Neural cell (in vitro differentiated cells): ENCODE results near the gene LTBP1. TPM values are rescaled to one million over a fixed set of nuclear protein-coding genes. Genes with fewer than 3 reads are reported as not detected.

Source experiments
- H2AFZ ChIP-seq: fragments of 200-600, 300-800 bp; sonication (generic), shearing (Covaris generic); 2 replicates; pipeline ENCODE4 v1.6.0; 2014; ENCODE audit warnings: low read depth, mild to moderate bottlenecking, antibody characterized with exemption, low read length, moderate library complexity
- H3F3A ChIP-seq: fragments of 200-600 bp; shearing (Covaris generic); 2 replicates; pipeline ENCODE4 v1.6.1; 2016; ENCODE audit warnings: mild to moderate bottlenecking, moderate library complexity, mixed read lengths, antibody characterized with exemption, low read length; ENCODE audit not compliant: insufficient read depth, poor library complexity, severe bottlenecking
- H3K27ac ChIP-seq: fragments of 200-600, 300-800 bp; sonication (generic), shearing (Covaris generic); 2 replicates; pipeline ENCODE4 v1.5.1; 2014; ENCODE audit warnings: mild to moderate bottlenecking, low read length, moderate library complexity
- H3K27me3 ChIP-seq: fragments of 300-800, 200-600 bp; sonication (generic), shearing (Covaris generic); 2 replicates; pipeline ENCODE4 v1.6.0; 2014; ENCODE audit warnings: mild to moderate bottlenecking, low read depth, low read length, moderate library complexity; ENCODE audit not compliant: insufficient read depth
- H3K36me3 ChIP-seq: fragments of 300-800, 200-600 bp; sonication (generic), shearing (Covaris generic); 2 replicates; pipeline ENCODE4 v1.5.1; 2014; ENCODE audit warnings: mild to moderate bottlenecking, antibody characterized with exemption, low read length, moderate library complexity; ENCODE audit not compliant: insufficient read depth
- H3K4me2 ChIP-seq: fragments of 300-800, 200-600 bp; sonication (generic), shearing (Covaris generic); 2 replicates; pipeline ENCODE4 v1.6.0; 2014; ENCODE audit warnings: mild to moderate bottlenecking, low read length
- H3K4me3 ChIP-seq: fragments of 300-800, 200-600 bp; sonication (generic), shearing (Covaris generic); 2 replicates; pipeline ENCODE4 v1.5.1; 2014; ENCODE audit warnings: mild to moderate bottlenecking, low read length, moderate library complexity
- H3K79me2 ChIP-seq: fragments of 200-600 bp; shearing (Covaris generic); replicated peaks from 2 replicates; pipeline ENCODE4 v1.6.0; 2014; ENCODE audit warnings: mild to moderate bottlenecking, low read length, moderate library complexity; ENCODE audit not compliant: insufficient read depth
- H3K9ac ChIP-seq: fragments of 300-800, 200-600 bp; sonication (generic), shearing (Covaris generic); 2 replicates; pipeline ENCODE4 v1.6.1; 2016; ENCODE audit warnings: mild to moderate bottlenecking, low read length, mixed read lengths
- H3K9me2 ChIP-seq: fragments of 200-600 bp; shearing (Covaris generic); 2 replicates; pipeline ENCODE4 v1.6.1; 2016; ENCODE audit warnings: mild to moderate bottlenecking, low read length, mixed read lengths; ENCODE audit not compliant: insufficient read depth
- H3K9me3 ChIP-seq: fragments of 200-600, 300-800 bp; sonication (generic), shearing (Covaris generic); 2 replicates; pipeline ENCODE4 v1.6.1; 2016; ENCODE audit warnings: mild to moderate bottlenecking, mixed run types, low read length, moderate library complexity, mixed read lengths
- H4K20me1 ChIP-seq: fragments of 200-600 bp; shearing (Covaris generic); 2 replicates; pipeline ENCODE4 v1.6.1; 2016; ENCODE audit warnings: mild to moderate bottlenecking, mixed run types; ENCODE audit not compliant: insufficient read depth
- EP300 ChIP-seq: fragments of 450-650 bp; conservative IDR thresholded peaks from 2 replicates; pipeline ENCODE4 v1.6.1; 2014; ENCODE audit warnings: antibody characterized with exemption, mild to moderate bottlenecking, moderate library complexity; ENCODE audit not compliant: poor library complexity, severe bottlenecking
- EZH2 ChIP-seq: fragments of 200-600, 300-800 bp; shearing (Covaris generic), sonication (generic); IDR thresholded peaks from 2 replicates; pipeline ENCODE4 v1.6.1; 2014; ENCODE audit warnings: antibody characterized with exemption, low read length, borderline replicate concordance, mild to moderate bottlenecking; ENCODE audit not compliant: insufficient read depth, poor library complexity, severe bottlenecking
- MXI1 ChIP-seq: fragments of 450-650 bp; conservative IDR thresholded peaks from 2 replicates; pipeline ENCODE4 v1.6.1; 2014; ENCODE audit warnings: antibody characterized with exemption, mild to moderate bottlenecking; ENCODE audit not compliant: poor library complexity, severe bottlenecking
- POLR2AphosphoS5 ChIP-seq: IDR thresholded peaks from 2 replicates; pipeline ENCODE4 v1.6.1; 2012
- RAD21 ChIP-seq: fragments of 450-650 bp; conservative IDR thresholded peaks from 2 replicates; pipeline ENCODE4 v1.6.1; 2014; ENCODE audit warnings: antibody characterized with exemption, mild to moderate bottlenecking, moderate library complexity
- SMC3 ChIP-seq: fragments of 450-650 bp; conservative IDR thresholded peaks from 2 replicates; pipeline ENCODE4 v1.6.1; 2014; ENCODE audit warnings: antibody characterized with exemption, mild to moderate bottlenecking, moderate library complexity; ENCODE audit not compliant: poor library complexity
- TAF1 ChIP-seq: IDR thresholded peaks from 2 replicates; pipeline ENCODE4 v1.6.1; 2012; ENCODE audit warnings: low read depth
- polyA plus RNA-seq: library from polyadenylated mRNA; depleted of rRNA; stranded (reverse); fragments of >200 nt; gene quantifications from 2 replicates; pipeline ENCODE4 v1.2.3, GENCODE V29; 2014
- TF ChIP-seq, protein P1 (sequence below): fragments of 450-650 bp; IDR thresholded peaks from 2 replicates; pipeline ENCODE4 v1.5.1; 2014; ENCODE audit warnings: antibody characterized with exemption, mild to moderate bottlenecking, moderate library complexity; ENCODE audit not compliant: poor library complexity, severe bottlenecking
- TF ChIP-seq, protein P2 (sequence below): IDR thresholded peaks from 2 replicates; pipeline ENCODE4 v1.6.1; 2012; ENCODE audit warnings: borderline replicate concordance

The LTBP1 gene
- polyA plus RNA-seq, 1 donor from 2014 or later = 1.8 TPM

DNA sequence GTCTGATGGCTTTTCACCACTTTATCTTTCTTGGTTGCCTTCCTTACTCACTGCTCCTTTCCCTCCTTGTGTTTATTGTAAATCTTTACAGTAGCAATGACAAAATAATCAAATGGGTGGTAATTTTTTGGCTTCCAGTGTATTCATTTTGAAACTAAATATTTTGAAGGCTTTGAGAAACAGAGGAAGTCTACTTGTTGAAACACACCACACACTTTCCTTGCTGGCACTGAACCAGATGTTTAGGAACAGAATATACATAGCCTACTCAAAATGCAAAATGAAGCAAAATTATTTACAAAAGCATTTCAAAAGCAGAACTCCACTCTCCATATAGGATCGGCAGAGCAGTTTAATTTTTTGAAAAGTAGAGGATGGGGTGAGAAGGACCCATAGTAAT lies 189.8 kb downstream of the LTBP1 start:
- Histone ChIP-seq H3K79me2 (no peaks in the 10 kb centered on the region), H3K9me3 (no peaks in the 10 kb centered on the region), H3K9me2 (no peaks in the 10 kb centered on the region), H3K4me3 (no peak overlapping the region), H4K20me1 (no peaks in the 10 kb centered on the region), H2AFZ (no peak overlapping the region), H3K27me3 (no peaks in the 10 kb centered on the region), H3K4me2 (no peak overlapping the region), H3K27ac (no peak overlapping the region), H3F3A (no peaks in the 10 kb centered on the region), H3K9ac (no peak overlapping the region), H3K36me3 (no peaks in the 10 kb centered on the region)
- TF ChIP-seq, protein P1, sequence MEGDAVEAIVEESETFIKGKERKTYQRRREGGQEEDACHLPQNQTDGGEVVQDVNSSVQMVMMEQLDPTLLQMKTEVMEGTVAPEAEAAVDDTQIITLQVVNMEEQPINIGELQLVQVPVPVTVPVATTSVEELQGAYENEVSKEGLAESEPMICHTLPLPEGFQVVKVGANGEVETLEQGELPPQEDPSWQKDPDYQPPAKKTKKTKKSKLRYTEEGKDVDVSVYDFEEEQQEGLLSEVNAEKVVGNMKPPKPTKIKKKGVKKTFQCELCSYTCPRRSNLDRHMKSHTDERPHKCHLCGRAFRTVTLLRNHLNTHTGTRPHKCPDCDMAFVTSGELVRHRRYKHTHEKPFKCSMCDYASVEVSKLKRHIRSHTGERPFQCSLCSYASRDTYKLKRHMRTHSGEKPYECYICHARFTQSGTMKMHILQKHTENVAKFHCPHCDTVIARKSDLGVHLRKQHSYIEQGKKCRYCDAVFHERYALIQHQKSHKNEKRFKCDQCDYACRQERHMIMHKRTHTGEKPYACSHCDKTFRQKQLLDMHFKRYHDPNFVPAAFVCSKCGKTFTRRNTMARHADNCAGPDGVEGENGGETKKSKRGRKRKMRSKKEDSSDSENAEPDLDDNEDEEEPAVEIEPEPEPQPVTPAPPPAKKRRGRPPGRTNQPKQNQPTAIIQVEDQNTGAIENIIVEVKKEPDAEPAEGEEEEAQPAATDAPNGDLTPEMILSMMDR = no peak
- TF ChIP-seq SMC3 = no peak
- no peak for TF ChIP-seq RAD21
- no peak for TF ChIP-seq TAF1
- no peak for TF ChIP-seq MXI1
- TF ChIP-seq EZH2 = no peak
- TF ChIP-seq EP300 = no peak
- no peak for TF ChIP-seq POLR2AphosphoS5
- TF ChIP-seq, protein P2, sequence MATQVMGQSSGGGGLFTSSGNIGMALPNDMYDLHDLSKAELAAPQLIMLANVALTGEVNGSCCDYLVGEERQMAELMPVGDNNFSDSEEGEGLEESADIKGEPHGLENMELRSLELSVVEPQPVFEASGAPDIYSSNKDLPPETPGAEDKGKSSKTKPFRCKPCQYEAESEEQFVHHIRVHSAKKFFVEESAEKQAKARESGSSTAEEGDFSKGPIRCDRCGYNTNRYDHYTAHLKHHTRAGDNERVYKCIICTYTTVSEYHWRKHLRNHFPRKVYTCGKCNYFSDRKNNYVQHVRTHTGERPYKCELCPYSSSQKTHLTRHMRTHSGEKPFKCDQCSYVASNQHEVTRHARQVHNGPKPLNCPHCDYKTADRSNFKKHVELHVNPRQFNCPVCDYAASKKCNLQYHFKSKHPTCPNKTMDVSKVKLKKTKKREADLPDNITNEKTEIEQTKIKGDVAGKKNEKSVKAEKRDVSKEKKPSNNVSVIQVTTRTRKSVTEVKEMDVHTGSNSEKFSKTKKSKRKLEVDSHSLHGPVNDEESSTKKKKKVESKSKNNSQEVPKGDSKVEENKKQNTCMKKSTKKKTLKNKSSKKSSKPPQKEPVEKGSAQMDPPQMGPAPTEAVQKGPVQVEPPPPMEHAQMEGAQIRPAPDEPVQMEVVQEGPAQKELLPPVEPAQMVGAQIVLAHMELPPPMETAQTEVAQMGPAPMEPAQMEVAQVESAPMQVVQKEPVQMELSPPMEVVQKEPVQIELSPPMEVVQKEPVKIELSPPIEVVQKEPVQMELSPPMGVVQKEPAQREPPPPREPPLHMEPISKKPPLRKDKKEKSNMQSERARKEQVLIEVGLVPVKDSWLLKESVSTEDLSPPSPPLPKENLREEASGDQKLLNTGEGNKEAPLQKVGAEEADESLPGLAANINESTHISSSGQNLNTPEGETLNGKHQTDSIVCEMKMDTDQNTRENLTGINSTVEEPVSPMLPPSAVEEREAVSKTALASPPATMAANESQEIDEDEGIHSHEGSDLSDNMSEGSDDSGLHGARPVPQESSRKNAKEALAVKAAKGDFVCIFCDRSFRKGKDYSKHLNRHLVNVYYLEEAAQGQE = no peak

DNA sequence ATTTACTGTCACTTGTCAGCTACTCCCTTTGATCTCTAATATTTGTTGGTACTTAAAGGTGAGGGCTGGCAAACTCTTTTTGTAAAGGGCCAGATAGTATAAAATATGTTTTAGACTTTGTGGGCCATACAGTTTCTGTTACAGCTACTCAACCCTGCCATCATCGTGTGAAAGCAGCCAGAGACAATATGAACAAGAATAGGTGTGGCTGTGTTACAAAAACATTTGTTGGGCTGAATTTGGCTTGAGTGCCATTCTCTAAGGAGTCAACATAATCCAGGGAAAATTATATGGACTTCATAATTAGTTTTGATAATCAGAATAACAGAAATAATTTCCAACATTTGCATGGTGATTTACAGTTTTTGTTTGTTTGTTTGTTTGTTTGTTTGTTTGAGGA lies 190.6 kb downstream of the LTBP1 start:
- TF ChIP-seq, protein P2 = no peak
- Histone ChIP-seq H3K27me3 (no peaks in the 10 kb centered on the region), H3K9me3 (no peaks in the 10 kb centered on the region), H3K36me3 (no peaks in the 10 kb centered on the region), H3K9ac (no peak overlapping the region), H3K4me2 (no peak overlapping the region), H3K9me2 (no peaks in the 10 kb centered on the region), H3K79me2 (no peaks in the 10 kb centered on the region), H3F3A (no peaks in the 10 kb centered on the region), H4K20me1 (no peaks in the 10 kb centered on the region), H2AFZ (no peak overlapping the region), H3K4me3 (no peak overlapping the region), H3K27ac (no peak overlapping the region)
